ENCODE data around the gene EGR4. TPM values are rescaled to one million over a fixed set of nuclear protein-coding genes. Genes with fewer than 3 reads are reported as not detected.

Gene EGR4
- total RNA-seq, 1 donor from 2014 or later: 0.12 TPM

- H3K36me3 Mint-ChIP-seq (ENCODE audit: insufficient read depth): no peaks in the 10 kb centered on the region
- H3K27me3 Mint-ChIP-seq: peaks cover 94% of the 10 kb centered on the region
- DNase-seq (ENCODE audit: low spot score, unreplicated experiment): peak; percentile 60
Measured at GRCh38 chr2:73291093-73291460, 2.3 kb downstream of the EGR4 start.

GRCh38 chr2:73290049-73290839 lies 3.1 kb downstream of the EGR4 start:
- DNase-seq (ENCODE audit: low spot score, unreplicated experiment): no peak
- no peak overlapping the region for H3K4me3 Mint-ChIP-seq (ENCODE audit: low read depth)
- no peak overlapping the region for H3K27ac Mint-ChIP-seq
- peaks cover 94% of the 10 kb centered on the region for H3K27me3 Mint-ChIP-seq
- no peaks in the 10 kb centered on the region for H3K9me3 Mint-ChIP-seq (ENCODE audit: low read depth)
- H3K4me1 Mint-ChIP-seq (ENCODE audit: low read depth): peaks cover 3% of the 10 kb centered on the region
- TF ChIP-seq CTCF (IDR thresholded peaks at IDR 0.05; ENCODE audit: unreplicated experiment): peak; percentile 64
- no peaks in the 10 kb centered on the region for H3K36me3 Mint-ChIP-seq (ENCODE audit: insufficient read depth)

More at GRCh38 chr2:73291093-73291460, 2.3 kb downstream of the EGR4 start:
- no peak for TF ChIP-seq CTCF (IDR thresholded peaks at IDR 0.05; ENCODE audit: unreplicated experiment)
- H3K4me3 Mint-ChIP-seq (ENCODE audit: low read depth): peak overlapping the region; percentile 40
- H3K27ac Mint-ChIP-seq: no peak overlapping the region
- H3K9me3 Mint-ChIP-seq (ENCODE audit: low read depth): no peaks in the 10 kb centered on the region
- H3K4me1 Mint-ChIP-seq (ENCODE audit: low read depth): peaks cover 3% of the 10 kb centered on the region

- no peak for DNase-seq (ENCODE audit: low spot score, unreplicated experiment)
- no peaks in the 10 kb centered on the region for H3K36me3 Mint-ChIP-seq (ENCODE audit: insufficient read depth)
- H3K9me3 Mint-ChIP-seq (ENCODE audit: low read depth): no peaks in the 10 kb centered on the region
- H3K4me3 Mint-ChIP-seq (ENCODE audit: low read depth): no peak overlapping the region
- no peak for TF ChIP-seq CTCF (IDR thresholded peaks at IDR 0.05; ENCODE audit: unreplicated experiment)
- peaks cover 3% of the 10 kb centered on the region for H3K4me1 Mint-ChIP-seq (ENCODE audit: low read depth)
- H3K27me3 Mint-ChIP-seq: peaks cover 89% of the 10 kb centered on the region
- H3K27ac Mint-ChIP-seq: no peak overlapping the region
Measured at GRCh38 chr2:73289304-73289703, 4.0 kb downstream of the EGR4 start.

GRCh38 chr2:73286134-73286655 lies 7.2 kb downstream of the EGR4 start:
- Mint-ChIP-seq H3K4me1 (ENCODE audit: low read depth) (peaks cover 1% of the 10 kb centered on the region), H3K27me3 (peaks cover 69% of the 10 kb centered on the region), H3K9me3 (ENCODE audit: low read depth) (no peaks in the 10 kb centered on the region), H3K27ac (no peak overlapping the region), H3K4me3 (ENCODE audit: low read depth) (no peak overlapping the region), H3K36me3 (ENCODE audit: insufficient read depth) (no peaks in the 10 kb centered on the region)
- DNase-seq (ENCODE audit: low spot score, unreplicated experiment): no peak
- TF ChIP-seq CTCF (IDR thresholded peaks at IDR 0.05; ENCODE audit: unreplicated experiment): no peak

GRCh38 chr2:73285159-73285739 lies 8.1 kb downstream of the EGR4 start:
- H3K27me3 Mint-ChIP-seq: peaks cover 59% of the 10 kb centered on the region
- peak overlapping the region; percentile 75 for H3K4me3 Mint-ChIP-seq (ENCODE audit: low read depth)
- no peak for TF ChIP-seq CTCF (IDR thresholded peaks at IDR 0.05; ENCODE audit: unreplicated experiment)
- H3K27ac Mint-ChIP-seq: no peak overlapping the region
- no peaks in the 10 kb centered on the region for H3K36me3 Mint-ChIP-seq (ENCODE audit: insufficient read depth)
- H3K4me1 Mint-ChIP-seq (ENCODE audit: low read depth): no peaks in the 10 kb centered on the region
- DNase-seq (ENCODE audit: low spot score, unreplicated experiment): no peak
- no peaks in the 10 kb centered on the region for H3K9me3 Mint-ChIP-seq (ENCODE audit: low read depth)
